Measurements from ENCODE around the gene IFI27L1.

IFI27L1 gene

GRCh38 chr14:94117856-94118255 is 36.7 kb downstream of the IFI27L1 start:
- Histone ChIP-seq H3K36me3 (ENCODE audit: low read depth) (no peaks in the 10 kb centered on the region), H3K9me3 (ENCODE audit: severe bottlenecking) (no peaks in the 10 kb centered on the region), H3K27me3 (ENCODE audit: insufficient read depth, poor library complexity, severe bottlenecking) (no peaks in the 10 kb centered on the region), H3K27ac (ENCODE audit: poor library complexity, severe bottlenecking) (no peak overlapping the region), H3K4me3 (ENCODE audit: severe bottlenecking) (no peak overlapping the region), H3K4me1 (ENCODE audit: insufficient read depth, poor library complexity, severe bottlenecking) (no peaks in the 10 kb centered on the region)
- ATAC-seq (ENCODE audit: low read depth) (no peak), DNase-seq (ENCODE audit: low spot score) (peak; percentile 45)
- TF ChIP-seq CTCF (IDR thresholded peaks at IDR 0.05; ENCODE audit: poor library complexity, severe bottlenecking): no peak

- Histone ChIP-seq H3K36me3 (ENCODE audit: low read depth) (no peaks in the 10 kb centered on the region), H3K4me1 (ENCODE audit: insufficient read depth, poor library complexity, severe bottlenecking) (no peaks in the 10 kb centered on the region), H3K27ac (ENCODE audit: poor library complexity, severe bottlenecking) (no peak overlapping the region), H3K4me3 (ENCODE audit: severe bottlenecking) (no peak overlapping the region), H3K27me3 (ENCODE audit: insufficient read depth, poor library complexity, severe bottlenecking) (no peaks in the 10 kb centered on the region), H3K9me3 (ENCODE audit: severe bottlenecking) (no peaks in the 10 kb centered on the region)
- DNase-seq (ENCODE audit: low spot score) (peak; percentile 49), ATAC-seq (ENCODE audit: low read depth) (no peak)
- TF ChIP-seq CTCF (IDR thresholded peaks at IDR 0.05; ENCODE audit: poor library complexity, severe bottlenecking): no peak
These were observed 38.0 kb downstream of the IFI27L1 start for GRCh38 chr14:94119071-94119470.

- Histone ChIP-seq H3K36me3 (ENCODE audit: low read depth) (no peaks in the 10 kb centered on the region), H3K4me3 (ENCODE audit: severe bottlenecking) (no peak overlapping the region), H3K9me3 (ENCODE audit: severe bottlenecking) (no peaks in the 10 kb centered on the region), H3K27me3 (ENCODE audit: insufficient read depth, poor library complexity, severe bottlenecking) (no peaks in the 10 kb centered on the region), H3K27ac (ENCODE audit: poor library complexity, severe bottlenecking) (no peak overlapping the region), H3K4me1 (ENCODE audit: insufficient read depth, poor library complexity, severe bottlenecking) (no peaks in the 10 kb centered on the region)
- DNase-seq (ENCODE audit: low spot score) (peak; percentile 34), ATAC-seq (ENCODE audit: low read depth) (no peak)
- no peak for TF ChIP-seq CTCF (IDR thresholded peaks at IDR 0.05; ENCODE audit: poor library complexity, severe bottlenecking)
These were observed 39.7 kb downstream of the IFI27L1 start for GRCh38 chr14:94120667-94121340.

GRCh38 chr14:94121485-94121884 is 40.4 kb downstream of the IFI27L1 start:
- Histone ChIP-seq H3K9me3 (ENCODE audit: severe bottlenecking) (no peaks in the 10 kb centered on the region), H3K36me3 (ENCODE audit: low read depth) (no peaks in the 10 kb centered on the region), H3K4me3 (ENCODE audit: severe bottlenecking) (no peak overlapping the region), H3K27me3 (ENCODE audit: insufficient read depth, poor library complexity, severe bottlenecking) (no peaks in the 10 kb centered on the region), H3K27ac (ENCODE audit: poor library complexity, severe bottlenecking) (no peak overlapping the region), H3K4me1 (ENCODE audit: insufficient read depth, poor library complexity, severe bottlenecking) (no peaks in the 10 kb centered on the region)
- ATAC-seq (ENCODE audit: low read depth): no peak
- no peak for TF ChIP-seq CTCF (IDR thresholded peaks at IDR 0.05; ENCODE audit: poor library complexity, severe bottlenecking)
- DNase-seq (ENCODE audit: low spot score): no peak

- Histone ChIP-seq H3K4me3 (ENCODE audit: severe bottlenecking) (no peak overlapping the region), H3K27me3 (ENCODE audit: insufficient read depth, poor library complexity, severe bottlenecking) (no peaks in the 10 kb centered on the region), H3K4me1 (ENCODE audit: insufficient read depth, poor library complexity, severe bottlenecking) (no peaks in the 10 kb centered on the region), H3K9me3 (ENCODE audit: severe bottlenecking) (no peaks in the 10 kb centered on the region), H3K27ac (ENCODE audit: poor library complexity, severe bottlenecking) (no peak overlapping the region), H3K36me3 (ENCODE audit: low read depth) (no peaks in the 10 kb centered on the region)
- no peak for DNase-seq (ENCODE audit: low spot score)
- no peak for TF ChIP-seq CTCF (IDR thresholded peaks at IDR 0.05; ENCODE audit: poor library complexity, severe bottlenecking)
- ATAC-seq (ENCODE audit: low read depth): no peak
These were observed 41.3 kb downstream of the IFI27L1 start for GRCh38 chr14:94122438-94122837.
